ENCODE results near the gene KRT72.

GRCh38 chr12:52600941-52601481, at the start of gene KRT72:
- TF ChIP-seq, protein P1, sequence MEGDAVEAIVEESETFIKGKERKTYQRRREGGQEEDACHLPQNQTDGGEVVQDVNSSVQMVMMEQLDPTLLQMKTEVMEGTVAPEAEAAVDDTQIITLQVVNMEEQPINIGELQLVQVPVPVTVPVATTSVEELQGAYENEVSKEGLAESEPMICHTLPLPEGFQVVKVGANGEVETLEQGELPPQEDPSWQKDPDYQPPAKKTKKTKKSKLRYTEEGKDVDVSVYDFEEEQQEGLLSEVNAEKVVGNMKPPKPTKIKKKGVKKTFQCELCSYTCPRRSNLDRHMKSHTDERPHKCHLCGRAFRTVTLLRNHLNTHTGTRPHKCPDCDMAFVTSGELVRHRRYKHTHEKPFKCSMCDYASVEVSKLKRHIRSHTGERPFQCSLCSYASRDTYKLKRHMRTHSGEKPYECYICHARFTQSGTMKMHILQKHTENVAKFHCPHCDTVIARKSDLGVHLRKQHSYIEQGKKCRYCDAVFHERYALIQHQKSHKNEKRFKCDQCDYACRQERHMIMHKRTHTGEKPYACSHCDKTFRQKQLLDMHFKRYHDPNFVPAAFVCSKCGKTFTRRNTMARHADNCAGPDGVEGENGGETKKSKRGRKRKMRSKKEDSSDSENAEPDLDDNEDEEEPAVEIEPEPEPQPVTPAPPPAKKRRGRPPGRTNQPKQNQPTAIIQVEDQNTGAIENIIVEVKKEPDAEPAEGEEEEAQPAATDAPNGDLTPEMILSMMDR (optimal IDR thresholded peaks at IDR 0.05 in 1 of 3, IDR thresholded peaks at IDR 0.05 in 1 of 3, conservative IDR thresholded peaks at IDR 0.05 in 1 of 3; ENCODE audit: extremely low read depth in 1 of 3, insufficient read depth in 2 of 3, low read length in 3 of 3), result no peak
- peak; percentile 85 for TF ChIP-seq EZH2 (IDR thresholded peaks at IDR 0.05; ENCODE audit: low read length)

Measured in keratinocyte (primary cell).